Skeletal muscle satellite cell (primary cell): Measurements from ENCODE around the gene DSTN.

Experiments used
- H3K27me3 ChIP-seq: 2 replicates; pipeline ENCODE4 v1.7.0; 2013; ENCODE audit warnings: low read length; ENCODE audit not compliant: control insufficient read depth, insufficient read depth
- H3K36me3 ChIP-seq: 2 replicates; pipeline ENCODE4 v1.7.0; 2013; ENCODE audit warnings: mild to moderate bottlenecking, control low read depth, low read length; ENCODE audit not compliant: insufficient read depth
- H3K4me1 ChIP-seq: 2 replicates; pipeline ENCODE4 v1.7.0; 2013; ENCODE audit warnings: low read length; ENCODE audit not compliant: control insufficient read depth, insufficient read depth
- H3K4me2 ChIP-seq: 2 replicates; pipeline ENCODE4 v1.7.0; 2013; ENCODE audit warnings: mild to moderate bottlenecking, low read length
- H3K4me3 ChIP-seq: 2 replicates; pipeline ENCODE4 v1.7.0; 2013; ENCODE audit warnings: low read length
- H3K9ac ChIP-seq: 2 replicates; pipeline ENCODE4 v1.7.0; 2013; ENCODE audit warnings: mild to moderate bottlenecking, low read depth, low read length, moderate library complexity
- H3K9me3 ChIP-seq: replicated peaks from 2 replicates; pipeline ENCODE4 v1.7.0; 2013; ENCODE audit warnings: mild to moderate bottlenecking, control low read depth, low read length

DSTN gene

DNA sequence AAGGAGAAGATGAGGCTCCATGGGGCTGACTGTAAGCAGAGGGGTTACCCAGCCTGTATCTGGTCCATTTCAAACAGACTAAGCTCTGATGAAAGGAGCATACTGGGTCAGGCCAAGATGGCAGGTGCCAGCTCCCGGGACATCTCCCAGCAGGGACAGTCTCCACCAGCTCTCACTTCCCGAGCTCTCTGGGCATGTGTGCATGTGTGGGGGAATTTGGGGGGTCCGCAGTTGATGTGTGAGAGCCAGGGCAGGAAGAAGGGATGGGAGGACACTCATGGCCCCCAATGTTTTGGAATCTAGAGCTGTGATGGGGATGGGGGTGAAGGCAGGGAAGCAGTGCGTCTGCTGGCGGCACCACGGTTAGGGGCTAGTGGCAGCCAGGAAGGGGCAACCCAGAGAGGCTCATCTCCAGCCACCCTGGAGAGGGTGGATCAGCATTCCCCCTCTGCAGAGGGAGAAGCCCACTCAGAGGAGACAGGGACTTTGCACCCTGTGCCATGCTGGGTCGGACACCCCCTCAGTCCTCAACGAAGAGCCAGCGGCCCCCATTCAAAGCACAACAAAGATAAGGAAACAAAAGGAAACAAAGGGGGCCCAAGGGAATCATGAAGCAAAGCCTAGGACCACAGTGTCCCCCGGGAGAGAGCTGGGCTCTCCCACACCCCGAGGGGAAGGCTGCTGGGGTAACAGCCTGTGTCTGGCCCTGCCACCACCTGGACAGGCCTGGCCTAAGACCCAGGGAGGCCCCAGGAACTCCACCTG lies 52.4 kb downstream of the DSTN start:
- Histone ChIP-seq H3K9me3 (no peaks in the 10 kb centered on the region), H3K4me3 (no peak overlapping the region), H3K36me3 (peaks cover 99% of the 10 kb centered on the region), H3K9ac (no peak overlapping the region), H3K4me2 (no peak overlapping the region), H3K4me1 (no peaks in the 10 kb centered on the region), H3K27me3 (no peaks in the 10 kb centered on the region)

DNA sequence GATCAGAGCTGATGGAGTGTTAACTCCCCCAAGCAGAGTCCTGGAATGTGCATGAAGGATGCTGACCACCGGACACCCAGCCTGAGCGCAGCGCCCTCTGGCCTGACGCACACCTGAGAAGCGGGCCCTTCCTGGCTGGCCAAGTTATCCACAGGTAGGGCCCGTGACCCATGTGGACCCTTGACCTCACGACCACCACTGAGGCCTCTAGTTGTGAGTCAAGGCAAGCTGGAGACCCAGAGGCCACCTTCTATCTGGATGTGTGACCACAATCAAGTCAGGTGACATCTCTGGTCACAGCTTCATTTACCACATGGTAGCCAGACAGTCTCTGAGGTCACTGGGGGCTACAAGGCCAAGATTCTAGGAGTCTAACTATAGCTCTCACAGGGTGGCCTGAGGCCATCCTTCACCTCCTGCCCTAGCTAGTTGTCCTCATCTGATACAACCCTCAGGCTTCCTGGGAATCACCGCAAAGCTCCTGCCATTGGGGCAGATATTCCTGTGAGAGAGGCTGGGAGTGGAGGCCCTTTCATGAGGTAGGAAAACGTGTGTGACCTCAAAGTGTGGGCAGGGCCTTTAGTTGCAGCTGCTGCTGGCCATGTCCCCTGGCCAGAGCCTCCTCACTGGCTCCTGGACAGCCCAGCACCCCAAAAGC lies 53.1 kb downstream of the DSTN start:
- H3K9ac ChIP-seq = no peak overlapping the region
- H3K36me3 ChIP-seq = peaks cover 99% of the 10 kb centered on the region
- H3K4me3 ChIP-seq = no peak overlapping the region
- no peaks in the 10 kb centered on the region for H3K27me3 ChIP-seq
- H3K9me3 ChIP-seq = no peaks in the 10 kb centered on the region
- H3K4me1 ChIP-seq = no peaks in the 10 kb centered on the region
- no peak overlapping the region for H3K4me2 ChIP-seq

DNA sequence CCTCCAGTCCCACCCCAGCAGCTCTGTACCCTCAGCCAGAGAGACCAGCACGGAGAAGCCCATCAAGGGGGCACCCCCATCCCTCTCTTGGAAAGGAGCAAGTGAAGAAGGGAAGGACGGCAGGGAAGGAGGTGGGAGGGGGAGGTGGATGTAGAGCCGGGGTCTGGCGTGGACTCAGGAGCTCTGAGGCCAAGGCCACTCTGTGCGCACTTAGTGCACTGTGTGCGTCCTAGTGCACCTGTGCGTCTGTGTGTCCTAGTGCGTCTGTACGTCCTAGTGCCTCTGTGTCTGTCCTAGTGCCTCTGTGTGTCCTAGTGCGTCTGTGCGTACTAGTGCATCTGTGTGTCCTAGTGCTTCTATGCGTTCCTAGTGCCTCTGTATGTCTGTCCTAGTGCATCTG lies 54.2 kb downstream of the DSTN start:
- Histone ChIP-seq H3K9me3 (no peaks in the 10 kb centered on the region), H3K36me3 (peaks cover 99% of the 10 kb centered on the region), H3K27me3 (no peaks in the 10 kb centered on the region), H3K4me2 (no peak overlapping the region), H3K9ac (no peak overlapping the region), H3K4me1 (no peaks in the 10 kb centered on the region), H3K4me3 (no peak overlapping the region)

- H3K4me1 ChIP-seq = no peaks in the 10 kb centered on the region
- no peak overlapping the region for H3K9ac ChIP-seq
- peaks cover 99% of the 10 kb centered on the region for H3K36me3 ChIP-seq
- H3K4me3 ChIP-seq = no peak overlapping the region
- no peak overlapping the region for H3K4me2 ChIP-seq
- H3K9me3 ChIP-seq = no peaks in the 10 kb centered on the region
- no peaks in the 10 kb centered on the region for H3K27me3 ChIP-seq
Observed at GRCh38 chr20:17624551-17625245, 54.8 kb downstream of the DSTN start.

DNA sequence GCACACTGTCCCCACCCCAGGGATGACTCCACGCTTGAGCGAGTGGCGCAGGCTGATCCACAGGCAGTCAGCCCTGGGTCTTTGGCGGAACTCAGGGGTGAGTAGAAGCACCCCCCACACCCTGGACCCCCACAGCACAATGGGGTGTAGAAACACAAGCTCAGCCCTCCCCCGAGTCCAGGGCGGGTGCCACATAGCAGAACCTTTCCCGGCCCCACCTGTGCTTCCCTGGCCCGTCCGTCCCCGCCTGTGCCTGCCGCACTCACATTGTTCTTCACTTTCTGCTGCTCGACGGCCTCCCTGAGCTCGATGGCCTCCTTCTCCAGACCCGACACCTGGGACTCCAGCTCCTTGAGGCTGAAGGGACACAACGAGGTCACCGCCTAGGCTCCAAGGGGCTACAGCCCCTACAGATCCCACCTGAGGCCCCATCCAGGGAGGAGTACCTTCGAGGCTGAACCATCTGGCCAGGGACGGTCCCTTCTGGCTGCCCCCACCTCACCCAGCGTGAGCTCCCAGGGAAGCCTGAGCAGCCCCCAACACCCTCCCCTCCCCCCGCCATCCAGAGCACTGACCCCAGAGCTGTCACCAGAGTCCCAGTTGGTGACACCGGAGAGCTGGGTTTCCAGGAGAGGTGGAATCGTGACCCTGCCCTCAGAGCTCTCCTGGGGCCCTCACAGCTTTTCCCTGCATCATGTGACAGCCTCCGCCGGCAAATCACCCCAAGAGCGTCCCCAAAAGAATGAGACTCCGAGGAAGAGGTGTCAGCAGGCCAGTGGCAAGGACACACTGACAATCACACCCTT lies 55.6 kb downstream of the DSTN start:
- H3K27me3 ChIP-seq = no peaks in the 10 kb centered on the region
- peaks cover 99% of the 10 kb centered on the region for H3K36me3 ChIP-seq

DNA sequence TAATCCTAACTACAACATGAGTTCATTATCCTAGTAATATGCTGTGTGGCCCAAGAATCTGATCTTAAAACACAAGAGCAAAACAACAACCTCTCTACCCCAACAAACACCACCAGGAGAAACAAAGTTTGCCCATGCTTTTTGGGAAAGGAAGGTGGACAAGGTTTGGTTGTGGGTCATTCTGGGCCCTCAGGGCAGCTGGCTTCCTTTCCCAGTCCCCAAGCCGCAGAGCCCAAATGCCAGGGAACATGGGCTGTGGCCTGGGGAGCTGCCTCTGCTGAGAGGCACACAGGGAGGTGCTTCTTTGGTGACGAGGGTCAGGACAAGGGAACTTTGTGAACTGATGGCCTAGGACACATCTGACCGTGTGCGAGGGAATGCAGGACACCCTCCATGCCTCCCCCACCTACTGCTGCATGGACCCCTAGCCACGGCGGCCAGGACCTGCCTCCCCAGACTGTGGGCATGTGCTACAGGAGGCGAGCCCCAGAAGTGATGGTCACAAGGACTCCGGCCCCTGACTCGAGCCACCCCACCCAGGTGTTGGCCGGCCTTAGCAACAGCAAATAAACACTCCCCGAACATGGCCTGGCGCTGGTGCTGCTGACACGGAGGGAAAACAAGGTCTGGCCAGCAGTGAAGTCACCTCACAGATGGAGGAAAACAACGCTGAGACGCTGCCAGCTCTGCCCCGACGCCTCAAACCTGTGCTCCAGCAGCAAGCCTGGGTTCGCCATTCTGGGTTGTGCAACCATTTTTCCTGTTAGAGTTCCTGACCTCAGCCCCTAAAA lies 56.5 kb downstream of the DSTN start:
- H3K4me3 ChIP-seq = no peak overlapping the region
- peaks cover 99% of the 10 kb centered on the region for H3K36me3 ChIP-seq
- no peak overlapping the region for H3K4me2 ChIP-seq
- H3K4me1 ChIP-seq = no peaks in the 10 kb centered on the region
- no peak overlapping the region for H3K9ac ChIP-seq
- no peaks in the 10 kb centered on the region for H3K27me3 ChIP-seq
- H3K9me3 ChIP-seq = no peaks in the 10 kb centered on the region

More for the DNA sequence above, 55.6 kb downstream of the DSTN start:
- Histone ChIP-seq H3K9me3 (no peaks in the 10 kb centered on the region), H3K4me3 (no peak overlapping the region), H3K4me2 (no peak overlapping the region), H3K4me1 (no peaks in the 10 kb centered on the region), H3K9ac (no peak overlapping the region)

DNA sequence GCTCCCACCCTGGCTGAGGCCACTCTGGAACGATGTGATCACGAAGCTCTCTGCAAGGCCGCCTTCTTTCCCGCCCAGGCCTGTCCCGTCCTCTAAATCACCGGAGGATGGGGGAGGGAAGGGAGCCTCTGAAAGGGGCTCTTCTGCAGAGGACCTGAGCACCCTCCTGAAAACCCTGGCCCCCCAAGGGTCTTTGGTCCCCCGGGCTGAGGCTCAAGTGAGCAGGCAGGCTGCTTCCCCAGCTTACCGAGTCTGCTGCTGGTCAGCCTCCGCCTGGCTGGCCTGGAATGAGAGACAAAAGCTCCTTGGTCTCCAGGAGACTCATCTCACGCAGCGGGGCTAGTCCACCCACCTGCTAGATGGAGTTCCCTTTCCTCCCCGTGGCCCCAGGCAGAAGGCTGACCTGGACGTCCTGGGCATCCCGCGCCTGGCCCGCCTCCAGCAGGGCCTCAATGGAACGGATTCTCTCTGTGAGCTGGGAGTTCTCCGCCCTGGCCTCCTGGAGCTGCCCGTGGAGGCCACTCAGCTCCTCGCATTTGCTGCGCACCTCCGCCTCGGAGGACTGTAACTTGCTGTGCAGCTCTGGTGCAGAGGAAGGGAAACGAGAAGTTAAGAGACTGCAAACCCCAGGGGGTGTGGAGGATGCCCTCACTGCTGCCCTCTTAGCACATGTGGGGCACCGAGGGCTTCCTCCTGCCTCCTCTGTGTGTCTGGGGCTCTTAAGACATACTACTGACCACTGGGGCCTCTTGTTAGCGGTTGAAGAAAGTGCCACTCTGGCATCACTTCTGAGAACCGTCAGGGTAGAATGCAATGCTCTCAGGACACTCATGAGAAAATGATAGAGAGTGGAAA lies 57.5 kb downstream of the DSTN start:
- no peaks in the 10 kb centered on the region for H3K27me3 ChIP-seq
- H3K9me3 ChIP-seq = no peaks in the 10 kb centered on the region
- no peak overlapping the region for H3K4me3 ChIP-seq
- H3K4me1 ChIP-seq = no peaks in the 10 kb centered on the region
- H3K9ac ChIP-seq = no peak overlapping the region
- H3K4me2 ChIP-seq = no peak overlapping the region
- H3K36me3 ChIP-seq = peaks cover 99% of the 10 kb centered on the region

- H3K9me3 ChIP-seq = no peaks in the 10 kb centered on the region
- peaks cover 99% of the 10 kb centered on the region for H3K36me3 ChIP-seq
- no peaks in the 10 kb centered on the region for H3K27me3 ChIP-seq
- H3K4me3 ChIP-seq = no peak overlapping the region
- no peak overlapping the region for H3K9ac ChIP-seq
- H3K4me2 ChIP-seq = no peak overlapping the region
- no peaks in the 10 kb centered on the region for H3K4me1 ChIP-seq
Observed at GRCh38 chr20:17628101-17628841, 58.4 kb downstream of the DSTN start.

DNA sequence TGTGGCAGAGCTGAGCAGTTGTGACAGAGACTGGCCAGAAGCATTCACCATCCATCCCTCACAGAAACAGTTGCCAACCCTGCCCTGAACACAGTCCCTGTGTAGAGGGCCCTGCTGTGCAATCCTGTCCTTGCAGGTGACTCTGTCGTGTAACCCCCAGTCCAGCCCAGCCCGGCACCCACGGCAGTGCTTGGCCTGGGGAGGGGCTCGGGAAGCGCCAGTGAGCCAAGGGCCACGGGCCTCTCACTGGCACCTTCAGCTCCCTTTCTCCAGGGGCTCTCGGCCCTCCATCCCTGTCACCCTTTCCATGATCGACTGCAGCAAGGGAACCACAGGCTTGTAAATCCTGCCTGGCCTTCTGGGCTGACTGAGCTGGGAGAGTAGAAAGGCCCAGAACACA lies 59.1 kb downstream of the DSTN start:
- H3K4me1 ChIP-seq = no peaks in the 10 kb centered on the region
- H3K9me3 ChIP-seq = no peaks in the 10 kb centered on the region
- peaks cover 99% of the 10 kb centered on the region for H3K36me3 ChIP-seq
- no peak overlapping the region for H3K9ac ChIP-seq
- no peak overlapping the region for H3K4me3 ChIP-seq
- no peak overlapping the region for H3K4me2 ChIP-seq
- H3K27me3 ChIP-seq = no peaks in the 10 kb centered on the region

- H3K27me3 ChIP-seq = no peaks in the 10 kb centered on the region
- no peaks in the 10 kb centered on the region for H3K4me1 ChIP-seq
- no peak overlapping the region for H3K9ac ChIP-seq
- H3K36me3 ChIP-seq = peaks cover 99% of the 10 kb centered on the region
- no peak overlapping the region for H3K4me3 ChIP-seq
- no peak overlapping the region for H3K4me2 ChIP-seq
- H3K9me3 ChIP-seq = no peaks in the 10 kb centered on the region
Observed at GRCh38 chr20:17629678-17630089, 59.8 kb downstream of the DSTN start.
